Head of caudate nucleus (tissue), 42 donors: Measurements from ENCODE around the gene MTMR12.
"Not testable (repeated sequence)": the region's sequence is repeated elsewhere in the genome, so short reads cannot be mapped to it uniquely, and the experiment has no call there.

ENCODE experiments used
- DNase-seq, 42 donors: peaks; one replicate each; pipeline versions ENCODE4 v3.0.0 to v3.0.0-alpha.2; 2020 to 2021; ENCODE audit warnings: mixed read lengths in 7 of 42
- intact Hi-C: fragments of 100-400 bp; cut with DNase I; formaldehyde crosslinking; loops from one replicate; pipeline ENCODE4 v1.15.0; 2022

MTMR12 gene

DNA sequence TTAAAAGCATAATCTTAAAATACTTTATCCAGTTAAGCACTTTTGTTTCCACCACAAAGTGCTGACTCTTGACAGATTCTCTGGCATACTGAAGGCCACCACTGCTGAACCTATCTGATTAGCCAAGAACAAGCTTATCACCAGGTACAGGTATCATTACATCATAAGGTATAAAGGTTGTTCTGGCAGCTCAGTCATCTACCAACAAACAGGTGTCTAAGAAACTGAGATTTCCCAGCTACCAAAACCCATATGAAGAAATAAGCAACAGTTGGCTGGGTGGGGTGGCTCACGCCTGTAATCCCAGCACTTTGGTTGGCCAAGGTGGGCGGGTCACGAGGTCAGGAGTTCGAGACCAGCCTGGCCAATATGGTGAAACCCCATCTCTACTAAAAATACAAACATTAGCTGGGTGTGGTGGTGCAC lies 5.0 kb downstream of the MTMR12 start:
- intact Hi-C loops = no loop called here
- DNase-seq = no peak

DNA sequence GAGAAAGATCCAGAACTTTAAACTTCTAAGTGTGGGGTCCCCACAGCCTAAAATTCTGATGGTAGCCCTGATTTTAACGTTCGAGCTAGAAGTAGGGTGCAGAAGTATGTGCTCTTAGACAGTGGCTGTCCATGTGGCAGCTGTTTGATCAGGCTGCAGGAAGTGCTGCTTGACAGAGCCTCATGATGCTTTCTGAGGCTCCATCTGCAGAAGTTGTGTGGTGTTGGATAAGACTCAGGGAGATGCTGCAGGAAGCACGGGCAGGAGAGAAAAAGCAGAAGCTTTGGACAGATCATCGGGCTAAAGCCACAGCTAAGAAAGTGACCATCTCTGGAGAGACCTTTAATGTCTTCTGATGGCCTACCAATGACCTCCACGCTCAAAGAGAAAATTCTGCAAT lies 8.1 kb downstream of the MTMR12 start:
- no peak for DNase-seq

DNA sequence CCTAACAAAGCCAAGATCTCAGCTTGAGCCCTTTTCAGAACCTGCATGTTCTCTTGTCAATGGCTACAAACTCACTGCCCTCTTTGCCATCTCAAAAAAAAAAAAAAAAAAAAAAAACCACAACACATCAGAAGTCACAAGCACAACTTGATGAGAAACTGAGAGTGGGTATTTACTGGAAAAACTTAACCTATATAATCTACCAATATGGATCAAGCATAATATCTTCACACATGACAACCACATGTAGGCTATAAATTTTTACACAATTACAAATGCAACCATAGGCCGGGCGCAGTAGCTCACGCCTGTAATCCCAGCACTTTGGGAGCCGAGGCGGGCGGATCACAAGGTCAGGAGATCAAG lies 9.0 kb downstream of the MTMR12 start:
- intact Hi-C loops = no loop called here

More for the DNA sequence above, 8.1 kb downstream of the MTMR12 start:
- intact Hi-C loops = no loop called here

DNA sequence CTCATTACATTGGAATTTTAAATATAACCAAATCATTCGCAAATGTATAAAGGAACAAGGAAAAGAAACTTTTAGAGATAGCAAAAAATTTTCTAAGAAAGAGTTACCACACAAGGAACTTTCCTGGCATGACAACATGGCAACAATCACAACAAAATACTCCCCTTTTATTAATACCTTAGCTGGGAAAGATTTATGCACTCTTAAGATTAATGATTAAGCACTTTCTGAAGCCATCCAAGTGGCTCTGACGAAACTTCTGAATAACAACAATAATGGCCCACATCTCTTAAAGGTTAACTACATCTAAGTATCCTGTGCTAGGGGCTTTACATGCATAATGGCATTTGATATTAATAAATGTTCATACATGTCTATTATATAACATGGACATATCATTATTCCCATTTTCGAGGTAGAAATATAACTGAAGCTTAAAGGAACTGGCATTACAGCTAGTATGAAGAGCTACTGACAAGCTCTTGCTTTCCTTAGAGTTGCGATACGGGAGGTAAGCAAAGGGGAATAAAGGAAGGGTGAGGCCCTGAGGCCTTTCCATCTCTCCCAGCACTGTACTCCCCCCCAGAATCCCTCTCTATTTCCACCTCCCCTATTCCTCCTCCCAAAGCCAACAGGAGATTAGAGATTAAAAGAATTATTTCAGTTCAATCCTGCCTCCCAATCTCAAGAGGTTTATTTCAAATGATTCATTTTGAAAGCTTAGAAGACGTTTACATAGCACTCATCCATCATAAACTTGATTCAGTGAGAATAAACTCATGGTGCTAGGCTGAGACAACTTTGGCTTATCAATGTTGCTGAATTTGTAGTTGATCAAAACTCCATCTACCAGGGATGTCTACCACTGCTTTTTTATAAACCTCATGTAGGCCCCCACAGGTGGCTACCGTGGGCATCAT lies 9.6 kb downstream of the MTMR12 start:
- intact Hi-C loops = no loop called here
- no peak for DNase-seq

More for the DNA sequence above, 9.0 kb downstream of the MTMR12 start:
- no peak for DNase-seq

GRCh38 chr5:32301891-32302290 lies 10.8 kb downstream of the MTMR12 start:
- DNase-seq = no peak
- intact Hi-C loops = no loop called here

DNA sequence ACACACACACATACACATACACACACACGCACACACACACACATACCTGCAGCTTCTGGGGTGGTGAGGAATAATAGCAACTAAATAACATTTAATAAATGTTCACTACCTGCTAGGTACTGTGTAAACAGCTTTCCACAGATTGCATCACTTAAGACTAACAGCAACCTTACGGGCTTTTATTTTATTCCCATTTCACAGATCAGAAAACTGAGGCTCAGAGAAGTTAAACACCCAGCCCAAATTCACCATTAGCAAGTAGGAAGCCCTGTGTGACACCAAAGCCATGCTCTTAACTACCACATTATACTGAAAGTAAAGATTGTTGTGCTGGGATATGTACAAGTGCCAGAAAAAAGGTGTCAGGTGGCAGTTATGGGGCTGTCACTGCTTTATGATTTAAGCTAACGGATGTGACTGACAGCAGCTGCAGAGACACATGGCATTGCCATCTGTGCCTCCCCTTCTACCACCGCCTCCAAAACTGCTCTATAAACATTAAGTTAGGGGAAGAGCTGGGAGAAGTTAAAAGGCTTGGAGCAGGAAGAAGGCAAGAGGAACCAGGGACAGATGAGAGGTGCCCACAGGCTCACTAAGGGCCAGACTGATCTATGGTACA lies 13.6 kb downstream of the MTMR12 start:
- peak in 6 of 42 donors; percentile 17 to 55 (median 44) for DNase-seq
- intact Hi-C loops = no loop called here

DNA sequence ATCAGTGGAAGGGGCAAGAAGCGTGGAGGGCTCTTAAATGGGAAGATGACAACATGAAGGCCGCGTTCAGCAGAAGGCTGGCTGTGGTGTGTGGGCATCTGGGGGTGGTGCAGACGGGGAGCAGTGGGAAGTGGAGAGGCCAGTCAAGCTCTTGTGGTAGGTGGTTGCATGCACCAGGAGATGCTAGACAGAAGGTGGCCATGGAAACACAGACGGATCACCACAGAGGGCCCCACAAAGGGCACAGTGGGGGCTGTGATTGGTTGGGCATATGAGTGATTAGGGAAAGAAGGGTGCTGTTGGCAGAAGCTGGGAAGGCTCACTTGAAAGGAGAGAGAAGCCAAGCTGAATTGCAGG lies 14.7 kb downstream of the MTMR12 start:
- no peak for DNase-seq
- intact Hi-C loops = no loop called here

DNA sequence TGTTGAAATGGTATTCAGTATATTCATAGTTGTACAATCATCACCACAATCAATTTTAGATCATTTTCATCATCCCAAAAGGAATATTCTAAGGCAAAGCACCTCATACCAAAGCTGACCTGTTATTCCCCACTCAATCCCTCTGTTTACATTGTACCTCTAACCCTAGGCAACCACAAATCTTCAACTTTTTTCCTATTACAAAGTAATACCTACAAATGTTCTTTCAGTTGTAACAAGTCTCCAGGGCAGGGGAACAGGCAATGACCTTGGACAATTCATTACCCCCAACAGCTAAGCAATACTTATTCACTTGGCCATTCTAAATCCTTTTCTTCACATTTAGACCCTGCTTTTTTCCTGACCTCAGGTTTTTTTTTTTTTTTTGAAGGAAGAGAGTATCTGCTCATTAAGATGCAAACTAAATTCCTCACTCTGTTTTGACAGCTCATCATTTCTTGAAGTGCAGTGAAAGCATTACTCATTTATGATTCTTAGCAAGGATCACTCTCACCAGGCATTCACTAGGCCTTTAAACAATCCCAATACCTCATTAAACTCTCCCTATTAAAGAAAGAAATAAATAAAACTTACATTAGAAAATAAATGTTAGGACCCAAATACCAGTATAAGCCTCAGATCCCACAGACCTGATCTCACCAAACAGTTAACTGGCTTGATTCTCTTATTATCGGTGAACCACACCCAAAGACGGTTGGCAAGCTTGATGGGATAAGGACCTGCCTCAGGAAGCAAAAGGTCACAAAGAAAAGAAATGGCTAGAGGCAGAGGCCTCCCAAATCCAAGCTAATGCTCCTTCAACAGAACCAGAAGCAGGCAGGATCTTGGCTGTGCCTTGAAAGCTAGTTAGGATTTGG lies 15.3 kb downstream of the MTMR12 start:
- intact Hi-C loops = no loop called here
- DNase-seq = no peak

GRCh38 chr5:32295966-32296772 lies 16.6 kb downstream of the MTMR12 start:
- intact Hi-C loops, DNase-seq: not testable (repeated sequence)

GRCh38 chr5:32291591-32291990 lies 21.1 kb downstream of the MTMR12 start:
- no peak for DNase-seq
- intact Hi-C loops = no loop called here

- no peak for DNase-seq
- intact Hi-C loops = no loop called here
These were observed 21.8 kb downstream of the MTMR12 start for GRCh38 chr5:32290922-32291321.

DNA sequence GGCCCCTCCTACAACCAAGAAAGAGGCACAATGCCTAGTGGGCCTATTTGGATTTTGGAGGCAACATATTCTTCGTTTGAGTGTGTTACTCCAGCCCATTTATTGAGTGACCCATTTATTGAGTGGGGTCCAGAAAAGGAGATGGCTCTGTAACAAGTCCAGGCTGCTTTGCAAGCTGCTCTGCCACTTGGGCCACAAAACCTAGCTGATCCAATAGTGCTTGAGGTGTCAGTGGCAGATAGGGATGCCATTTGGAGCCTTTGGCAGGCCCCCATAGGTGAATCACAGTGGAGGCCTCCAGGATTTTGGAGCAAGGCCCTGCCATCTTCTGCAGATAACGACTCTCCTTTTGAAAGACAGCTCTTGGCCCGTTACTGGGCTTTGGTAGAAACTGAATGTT lies 22.2 kb downstream of the MTMR12 start:
- intact Hi-C loops = not testable (repeated sequence)

GRCh38 chr5:32289986-32290385 lies 22.8 kb downstream of the MTMR12 start:
- DNase-seq, intact Hi-C loops: not testable (repeated sequence)

More for the DNA sequence above, 22.2 kb downstream of the MTMR12 start:
- DNase-seq = not testable (repeated sequence)

DNA sequence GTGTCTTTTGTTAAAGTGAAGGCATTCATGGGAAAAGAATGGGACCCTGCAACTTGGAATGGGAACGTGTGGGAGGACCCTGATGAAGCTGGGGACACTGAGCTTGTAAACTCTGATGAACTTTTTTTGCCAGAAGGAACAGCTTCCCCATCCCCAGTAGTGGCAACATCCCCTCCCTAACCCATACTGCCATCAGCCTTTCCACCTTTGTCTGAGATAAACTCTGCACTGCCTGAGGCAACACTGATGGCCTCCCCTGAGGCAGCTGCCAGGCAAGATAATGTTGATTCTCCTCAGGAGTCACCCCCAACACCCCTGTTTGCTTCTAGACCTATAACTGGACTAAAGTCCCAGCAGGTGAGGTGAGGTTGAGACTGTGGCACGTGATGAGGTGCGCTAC lies 24.6 kb downstream of the MTMR12 start:
- intact Hi-C loops, DNase-seq: not testable (repeated sequence)

DNA sequence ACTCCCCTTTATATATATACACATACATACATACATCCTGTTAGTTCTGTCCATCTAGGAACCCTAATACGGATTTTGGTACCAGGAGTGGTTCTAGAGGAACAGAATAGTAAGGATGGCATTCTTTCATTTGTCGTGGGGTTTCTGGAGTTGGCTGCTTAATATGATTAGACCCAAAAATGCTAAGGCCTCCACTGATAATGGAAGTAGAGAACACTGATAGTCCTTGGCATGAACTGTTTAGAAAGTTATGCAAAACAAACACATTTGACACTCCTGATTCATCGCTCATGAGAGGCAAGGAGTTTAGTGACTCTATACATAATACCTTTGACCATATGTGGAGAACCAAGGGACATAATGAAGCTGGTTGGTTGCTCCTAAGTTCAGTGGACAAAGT lies 25.2 kb downstream of the MTMR12 start:
- DNase-seq, intact Hi-C loops: not testable (repeated sequence)

DNA sequence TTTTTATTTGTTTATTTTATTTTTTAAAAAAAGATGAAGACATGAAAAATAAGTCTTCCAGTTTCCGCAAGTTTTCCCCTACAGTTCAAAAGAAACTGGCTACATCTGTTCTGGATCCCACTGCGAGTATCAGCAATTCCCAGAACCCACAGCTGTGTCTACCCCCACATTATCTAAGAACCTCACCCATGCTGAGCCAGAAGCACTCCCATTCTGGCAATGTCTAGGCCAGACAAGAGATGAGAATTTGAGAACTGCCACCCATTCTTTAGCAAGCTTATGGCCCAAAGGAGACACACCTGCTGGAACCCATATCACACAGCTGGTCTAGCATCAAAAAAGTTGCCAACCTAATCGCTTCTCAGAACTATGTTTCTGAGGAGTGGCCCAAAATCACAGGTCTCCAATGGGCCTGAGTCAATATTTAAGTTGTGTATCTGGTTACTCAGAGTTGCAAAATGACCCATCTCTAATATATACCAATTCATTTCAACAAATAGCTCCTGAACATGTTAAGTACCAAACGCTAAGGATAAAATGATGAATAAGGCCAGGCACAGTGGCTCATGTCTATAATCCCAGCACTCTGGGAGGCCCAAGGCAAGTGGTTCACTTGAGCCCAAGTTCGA lies 27.1 kb downstream of the MTMR12 start:
- DNase-seq = peak in 1 of 42 donors; percentile 15
- intact Hi-C loops = no loop called here

- DNase-seq = no peak
These were observed 29.0 kb downstream of the MTMR12 start for GRCh38 chr5:32283539-32284377.

More at GRCh38 chr5:32283539-32284377, 29.0 kb downstream of the MTMR12 start:
- intact Hi-C loops = no loop called here
